ENCODE measurements around the gene NPAS3.

NPAS3 gene

DNA sequence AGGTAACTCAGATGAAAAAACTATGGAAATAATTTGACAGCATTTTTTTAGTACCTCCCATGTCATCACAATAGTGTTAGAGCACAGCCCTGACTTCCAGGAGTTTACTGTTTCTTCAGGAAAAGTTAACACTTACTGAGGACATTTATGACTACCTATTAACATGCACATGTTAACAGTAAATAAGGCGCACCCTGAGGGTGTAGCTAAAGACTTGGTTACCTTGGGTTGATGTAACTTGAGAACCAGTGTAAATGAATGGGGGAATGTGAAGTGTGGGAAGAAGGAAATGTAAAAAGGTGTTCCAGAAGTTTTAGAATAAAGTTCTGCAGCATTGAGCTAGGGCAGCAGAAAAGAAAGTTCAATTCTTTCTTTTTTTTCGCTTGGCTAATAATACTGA lies 646.0 kb downstream of the NPAS3 start:
- Histone ChIP-seq H2AFZ (ENCODE audit: low read depth, low read length) (no peak overlapping the region), H3K9ac (ENCODE audit: low read length) (no peak overlapping the region), H3K27ac (ENCODE audit: low read length) (no peak overlapping the region)

DNA sequence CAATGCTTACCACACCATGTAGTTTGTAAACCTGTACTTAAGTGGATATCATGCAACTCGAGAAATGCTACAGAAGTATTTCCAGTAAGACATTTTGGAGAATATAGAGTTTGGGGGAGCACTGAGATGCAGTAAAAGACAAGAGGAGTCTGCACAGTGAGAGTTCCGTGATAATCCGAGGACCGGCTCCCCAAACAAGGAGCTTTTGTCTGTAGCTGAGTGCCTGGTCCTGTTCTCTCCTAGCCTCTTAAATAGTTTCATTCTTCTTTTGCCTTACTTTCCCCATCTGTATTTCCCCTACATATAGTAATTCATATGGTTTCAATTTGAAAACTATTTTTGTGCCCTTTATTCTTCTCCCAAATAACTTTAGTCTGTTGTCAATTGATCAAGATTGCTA lies 648.1 kb downstream of the NPAS3 start:
- Histone ChIP-seq H3K9me3 (ENCODE audit: insufficient read depth, low read length) (no peaks in the 10 kb centered on the region), H3K4me3 (ENCODE audit: low read length) (no peak overlapping the region), H3K27ac (ENCODE audit: low read length) (no peak overlapping the region), H3K36me3 (replicated peaks; ENCODE audit: low read depth, low read length) (no peaks in the 10 kb centered on the region), H3K27me3 (ENCODE audit: low read depth, low read length) (no peaks in the 10 kb centered on the region), H3K4me2 (ENCODE audit: low read length) (no peak overlapping the region), H3K9ac (ENCODE audit: low read length) (no peak overlapping the region), H3K79me2 (ENCODE audit: low read length) (no peaks in the 10 kb centered on the region), H4K20me1 (ENCODE audit: insufficient read depth, low read length) (no peaks in the 10 kb centered on the region), H3K4me1 (ENCODE audit: low read length) (no peaks in the 10 kb centered on the region), H2AFZ (ENCODE audit: low read depth, low read length) (no peak overlapping the region)
- TF ChIP-seq, protein P1, sequence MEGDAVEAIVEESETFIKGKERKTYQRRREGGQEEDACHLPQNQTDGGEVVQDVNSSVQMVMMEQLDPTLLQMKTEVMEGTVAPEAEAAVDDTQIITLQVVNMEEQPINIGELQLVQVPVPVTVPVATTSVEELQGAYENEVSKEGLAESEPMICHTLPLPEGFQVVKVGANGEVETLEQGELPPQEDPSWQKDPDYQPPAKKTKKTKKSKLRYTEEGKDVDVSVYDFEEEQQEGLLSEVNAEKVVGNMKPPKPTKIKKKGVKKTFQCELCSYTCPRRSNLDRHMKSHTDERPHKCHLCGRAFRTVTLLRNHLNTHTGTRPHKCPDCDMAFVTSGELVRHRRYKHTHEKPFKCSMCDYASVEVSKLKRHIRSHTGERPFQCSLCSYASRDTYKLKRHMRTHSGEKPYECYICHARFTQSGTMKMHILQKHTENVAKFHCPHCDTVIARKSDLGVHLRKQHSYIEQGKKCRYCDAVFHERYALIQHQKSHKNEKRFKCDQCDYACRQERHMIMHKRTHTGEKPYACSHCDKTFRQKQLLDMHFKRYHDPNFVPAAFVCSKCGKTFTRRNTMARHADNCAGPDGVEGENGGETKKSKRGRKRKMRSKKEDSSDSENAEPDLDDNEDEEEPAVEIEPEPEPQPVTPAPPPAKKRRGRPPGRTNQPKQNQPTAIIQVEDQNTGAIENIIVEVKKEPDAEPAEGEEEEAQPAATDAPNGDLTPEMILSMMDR (IDR thresholded peaks at IDR 0.05; ENCODE audit: low read depth, low read length): no peak

More for the DNA sequence above, 646.0 kb downstream of the NPAS3 start:
- Histone ChIP-seq H3K36me3 (replicated peaks; ENCODE audit: low read depth, low read length) (no peaks in the 10 kb centered on the region), H3K4me1 (ENCODE audit: low read length) (no peaks in the 10 kb centered on the region), H3K4me3 (ENCODE audit: low read length) (no peak overlapping the region), H3K79me2 (ENCODE audit: low read length) (no peaks in the 10 kb centered on the region), H3K27me3 (ENCODE audit: low read depth, low read length) (no peaks in the 10 kb centered on the region), H4K20me1 (ENCODE audit: insufficient read depth, low read length) (no peaks in the 10 kb centered on the region), H3K4me2 (ENCODE audit: low read length) (no peak overlapping the region), H3K9me3 (ENCODE audit: insufficient read depth, low read length) (no peaks in the 10 kb centered on the region)
- TF ChIP-seq, protein P1 (IDR thresholded peaks at IDR 0.05; ENCODE audit: low read depth, low read length): no peak
- no peak for TF ChIP-seq EZH2phosphoT487 (IDR thresholded peaks at IDR 0.05; ENCODE audit: low read depth)

DNA sequence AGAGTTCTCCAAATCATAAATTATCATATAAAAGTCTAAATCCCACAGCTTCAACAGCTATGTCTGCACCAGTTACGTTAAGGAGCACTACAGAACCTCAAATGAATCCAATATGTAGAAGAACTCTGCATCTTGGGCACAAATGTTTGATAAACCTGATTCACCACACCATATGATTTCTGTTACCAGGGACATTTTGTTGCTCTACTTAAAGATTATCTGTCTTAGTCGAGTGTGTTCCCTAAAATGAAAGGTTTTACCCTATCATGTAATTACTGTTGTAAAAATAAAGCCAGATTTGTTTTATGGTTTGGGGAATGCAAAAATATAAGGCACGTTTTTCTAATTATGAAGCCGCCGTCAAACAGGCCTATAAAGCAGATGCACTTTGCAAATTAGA lies 649.1 kb downstream of the NPAS3 start:
- Histone ChIP-seq H4K20me1 (ENCODE audit: insufficient read depth, low read length) (no peaks in the 10 kb centered on the region), H3K4me2 (ENCODE audit: low read length) (no peak overlapping the region), H3K27ac (ENCODE audit: low read length) (no peak overlapping the region), H3K9ac (ENCODE audit: low read length) (no peak overlapping the region), H3K4me3 (ENCODE audit: low read length) (no peak overlapping the region), H3K9me3 (ENCODE audit: insufficient read depth, low read length) (no peaks in the 10 kb centered on the region), H3K27me3 (ENCODE audit: low read depth, low read length) (no peaks in the 10 kb centered on the region), H3K79me2 (ENCODE audit: low read length) (no peaks in the 10 kb centered on the region), H2AFZ (ENCODE audit: low read depth, low read length) (no peak overlapping the region), H3K4me1 (ENCODE audit: low read length) (no peaks in the 10 kb centered on the region), H3K36me3 (replicated peaks; ENCODE audit: low read depth, low read length) (no peaks in the 10 kb centered on the region)
- no peak for TF ChIP-seq EZH2phosphoT487 (IDR thresholded peaks at IDR 0.05; ENCODE audit: low read depth)
- TF ChIP-seq, protein P1 (IDR thresholded peaks at IDR 0.05; ENCODE audit: low read depth, low read length): no peak

DNA sequence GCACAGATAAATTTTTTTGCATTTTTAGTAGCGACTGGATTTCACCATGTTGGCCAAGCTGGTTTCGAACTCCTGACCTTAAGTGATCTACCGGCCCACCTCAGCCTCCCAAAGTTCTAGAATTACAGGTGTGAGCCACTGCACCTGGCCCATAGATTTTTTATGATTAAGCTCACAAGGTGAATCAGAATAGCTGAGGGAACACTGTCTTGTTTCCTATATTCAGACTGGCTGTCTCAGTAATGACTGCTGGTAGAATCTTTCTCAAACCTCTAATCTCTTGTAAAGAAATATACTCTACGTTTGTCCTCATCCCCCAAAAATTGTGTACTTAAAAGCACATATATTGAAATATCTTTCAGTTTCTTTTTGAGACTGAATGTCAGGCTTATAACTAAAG lies 650.1 kb downstream of the NPAS3 start:
- no peak overlapping the region for H3K4me3 ChIP-seq (ENCODE audit: low read length)
- no peak overlapping the region for H3K27ac ChIP-seq (ENCODE audit: low read length)
- no peak overlapping the region for H3K4me2 ChIP-seq (ENCODE audit: low read length)
- TF ChIP-seq, protein P1 (IDR thresholded peaks at IDR 0.05; ENCODE audit: low read depth, low read length): no peak
- no peak for TF ChIP-seq EZH2phosphoT487 (IDR thresholded peaks at IDR 0.05; ENCODE audit: low read depth)
- no peaks in the 10 kb centered on the region for H3K79me2 ChIP-seq (ENCODE audit: low read length)
- H4K20me1 ChIP-seq (ENCODE audit: insufficient read depth, low read length): no peaks in the 10 kb centered on the region
- no peak overlapping the region for H2AFZ ChIP-seq (ENCODE audit: low read depth, low read length)
- H3K9me3 ChIP-seq (ENCODE audit: insufficient read depth, low read length): no peaks in the 10 kb centered on the region
- no peaks in the 10 kb centered on the region for H3K4me1 ChIP-seq (ENCODE audit: low read length)
- no peaks in the 10 kb centered on the region for H3K27me3 ChIP-seq (ENCODE audit: low read depth, low read length)
- no peaks in the 10 kb centered on the region for H3K36me3 ChIP-seq (replicated peaks; ENCODE audit: low read depth, low read length)
- H3K9ac ChIP-seq (ENCODE audit: low read length): no peak overlapping the region

Measured in OCI-LY3 (cell line).